ENCODE results near the gene MGST1. TPM values are rescaled to one million over a fixed set of nuclear protein-coding genes. Genes with fewer than 3 reads are reported as not detected.
"Not testable (repeated sequence)": the region's sequence is repeated elsewhere in the genome, so short reads cannot be mapped to it uniquely, and the experiment has no call there.

MGST1 gene
- total RNA-seq, 8 experiments from 2014 or later = 14.1 to 345 (median 21.9) TPM

- no peaks in the 10 kb centered on the region for H3K4me1 ChIP-seq (replicated peaks in 1 of 2)
- H3K4me3 ChIP-seq = no peak overlapping the region
- no peak overlapping the region for H3K27ac ChIP-seq
- no peak for ATAC-seq (replicated peaks in 6 of 8)
- in situ Hi-C loops (cut with MboI; ENCODE audit: low pct_unique_long_range_greater_than_20kb in 2 of 9, low sequenced_read_pairs in 9 of 9, unreplicated experiment in 9 of 9) = no loop called here
- 43 to 92% (median 75%) methylated on average over 4 to 6 of the region's 7 CpGs for whole genome bisulfite sequencing, 10 experiments
These were observed 51.7 kb downstream of the MGST1 start for GRCh38 chr12:16399101-16399500.

- ATAC-seq (replicated peaks in 6 of 8); H3K27ac ChIP-seq; H3K4me1 ChIP-seq (replicated peaks in 1 of 2); in situ Hi-C loops (cut with MboI; ENCODE audit: low pct_unique_long_range_greater_than_20kb in 2 of 9, low sequenced_read_pairs in 9 of 9, unreplicated experiment in 9 of 9); H3K4me3 ChIP-seq: not testable (repeated sequence)
- WGBS, 10 experiments = 14 to 91% (median 75%) methylated on average over 1 of the region's 1 CpG; no CpG with 5 or more reads in 3 of the 10 experiments
These were observed 54.4 kb downstream of the MGST1 start for GRCh38 chr12:16401835-16402234.

- no peak overlapping the region for H3K27ac ChIP-seq
- 89 to 100% (median 100%) methylated on average over 1 of the region's 1 CpG; no CpG with 5 or more reads in 3 of the 10 experiments for WGBS, 10 experiments
- H3K4me3 ChIP-seq = no peak overlapping the region
- no peaks in the 10 kb centered on the region for H3K4me1 ChIP-seq (replicated peaks in 1 of 2)
- ATAC-seq (replicated peaks in 6 of 8) = no peak
- in situ Hi-C loops (cut with MboI; ENCODE audit: low pct_unique_long_range_greater_than_20kb in 2 of 9, low sequenced_read_pairs in 9 of 9, unreplicated experiment in 9 of 9) = no loop called here
These were observed 59.9 kb downstream of the MGST1 start for GRCh38 chr12:16407346-16407745.

Other genes starting within 250 kb of the MGST1 start
- gene SLC15A5, start 70.0 kb upstream of the MGST1 start, total RNA-seq = under 1 TPM in 1 of 8 experiments, not detected in 7; 0.19 TPM